SH-SY5Y (cell line): ENCODE data around the gene RGSL1.

Experiments
- GATA2 ChIP-seq: IDR thresholded peaks from 2 replicates; pipeline ENCODE4 v1.6.1; 2011; ENCODE audit warnings: mild to moderate bottlenecking, low read depth, low read length
- GATA3 ChIP-seq: IDR thresholded peaks from 2 replicates; pipeline ENCODE4 v1.6.1; 2011; ENCODE audit warnings: low read depth, mild to moderate bottlenecking, low read length, moderate library complexity

GRCh38 chr1:182460550-182460951 is 10.6 kb downstream of the RGSL1 start:
- TF ChIP-seq GATA2 (no peak), GATA3 (no peak)
